ENCODE results near the gene SH3RF3.

- no peak for TF ChIP-seq EZH2 (IDR thresholded peaks at IDR 0.05; ENCODE audit: insufficient read depth, low read length)
- TF ChIP-seq CTCF (IDR thresholded peaks at IDR 0.05; ENCODE audit: insufficient read depth, low read depth, low read length), result no peak
Observed at GRCh38 chr2:109378682-109379081, 249.7 kb downstream of the SH3RF3 start.
